Bronchial epithelial cell (primary cell): ENCODE data around the gene NOP14. TPM values are rescaled to one million over a fixed set of nuclear protein-coding genes. Genes with fewer than 3 reads are reported as not detected.
"Not testable (repeated sequence)": the region's sequence is repeated elsewhere in the genome, so short reads cannot be mapped to it uniquely, and the experiment has no call there.

Experiments used
- DNase-seq: peaks from one replicate; pipeline ENCODE4 v3.0.0-alpha.2; 2010; ENCODE audit warnings: low read depth
- FAIRE-seq: peaks from 2 replicates; lab custom pipeline; 2011; peaks lifted over from hg19 to GRCh38; lab: Jason Lieb, UNC
- H3K27me3 ChIP-seq: 2 replicates; pipeline ENCODE4 v1.5.1; 2011; ENCODE audit warnings: low read length; ENCODE audit not compliant: control insufficient read depth, insufficient read depth
- H3K36me3 ChIP-seq: 2 replicates; pipeline ENCODE4 v1.5.1; 2011; ENCODE audit warnings: low read length; ENCODE audit not compliant: control insufficient read depth, insufficient read depth
- H3K4me3 ChIP-seq: 2 replicates; pipeline ENCODE4 v1.5.1; 2011; ENCODE audit warnings: mild to moderate bottlenecking, low read depth, low read length, control low read depth
- CTCF ChIP-seq: IDR thresholded peaks from 2 replicates; pipeline ENCODE4 v1.5.1; 2011; ENCODE audit warnings: mild to moderate bottlenecking, moderate library complexity, low read length, control low read depth, inconsistent platforms; ENCODE audit not compliant: insufficient read depth, severe bottlenecking
- total RNA-seq: library from RNA; depleted of rRNA; stranded (reverse); fragments of >200 nt; gene quantifications from 2 replicates; pipeline ENCODE4 v1.2.1, GENCODE V29; 2014

Gene NOP14
- total RNA-seq, 1 donor from 2014 or later, result 31.1 TPM

- peaks cover 54% of the 10 kb centered on the region for H3K36me3 ChIP-seq
Measured at GRCh38 chr4:2950221-2950989, 12.8 kb downstream of the NOP14 start.

GRCh38 chr4:2949782-2950125 lies 13.5 kb downstream of the NOP14 start:
- H3K36me3 ChIP-seq, result peaks cover 58% of the 10 kb centered on the region
- FAIRE-seq (no peak), DNase-seq (no peak)
- H3K4me3 ChIP-seq, result no peak overlapping the region
- no peaks in the 10 kb centered on the region for H3K27me3 ChIP-seq
- no peak for TF ChIP-seq CTCF

More at GRCh38 chr4:2950221-2950989, 12.8 kb downstream of the NOP14 start:
- no peak for TF ChIP-seq CTCF
- H3K4me3 ChIP-seq, result no peak overlapping the region
- H3K27me3 ChIP-seq, result no peaks in the 10 kb centered on the region
- FAIRE-seq (no peak), DNase-seq (no peak)

- FAIRE-seq, result no peak
- TF ChIP-seq CTCF, result peak; percentile 78
- peaks cover 55% of the 10 kb centered on the region for H3K36me3 ChIP-seq
- DNase-seq, result peak; percentile 40
- H3K4me3 ChIP-seq, result no peak overlapping the region
- H3K27me3 ChIP-seq, result no peaks in the 10 kb centered on the region
Measured at GRCh38 chr4:2948895-2949781, 14.1 kb downstream of the NOP14 start.

GRCh38 chr4:2947926-2948325 lies 15.3 kb downstream of the NOP14 start:
- no peak for TF ChIP-seq CTCF
- Histone ChIP-seq H3K36me3 (peaks cover 53% of the 10 kb centered on the region), H3K4me3 (no peak overlapping the region), H3K27me3 (no peaks in the 10 kb centered on the region)
- FAIRE-seq (peak; percentile 60), DNase-seq (no peak)

DNA sequence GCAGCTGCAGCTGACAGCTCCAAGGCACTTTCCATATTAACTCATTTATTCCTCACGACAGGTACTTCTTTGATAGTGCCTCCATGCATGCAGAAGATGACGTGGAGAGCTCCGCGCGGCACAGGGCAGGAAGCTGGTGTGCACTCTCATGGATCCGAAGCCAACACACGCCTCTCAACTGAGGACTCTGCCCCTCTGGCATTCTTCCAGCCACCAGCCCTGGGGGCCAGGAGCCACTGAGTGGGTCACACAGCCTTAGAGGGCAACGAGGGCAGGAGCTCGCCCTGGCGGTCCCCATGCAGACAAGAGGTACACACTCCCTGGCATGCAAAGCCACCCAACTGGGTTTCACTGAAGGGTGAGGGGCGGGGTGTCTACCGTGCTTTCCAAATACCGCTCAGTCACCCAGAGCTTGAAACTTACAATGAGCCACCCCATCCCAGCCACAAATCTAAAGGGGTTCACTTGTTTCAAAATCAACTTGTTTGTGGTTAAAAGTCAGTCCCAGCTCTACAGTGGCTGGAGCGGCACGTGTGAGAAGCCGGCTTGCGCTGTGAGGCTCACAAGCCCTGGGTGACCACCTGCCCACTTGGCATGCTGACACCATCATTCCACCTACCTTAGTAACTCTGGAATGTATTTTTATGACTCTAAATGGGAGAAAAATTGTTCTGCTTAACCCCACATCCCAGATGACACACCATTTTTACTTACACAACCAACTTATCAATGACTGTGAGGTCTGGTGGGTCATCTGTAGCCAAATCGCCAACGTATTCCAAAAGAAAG lies 16.2 kb downstream of the NOP14 start:
- FAIRE-seq (peak; percentile 62), DNase-seq (no peak)
- TF ChIP-seq CTCF, result no peak
- Histone ChIP-seq H3K36me3 (peaks cover 55% of the 10 kb centered on the region), H3K27me3 (no peaks in the 10 kb centered on the region), H3K4me3 (no peak overlapping the region)

- H3K27me3 ChIP-seq, DNase-seq, H3K4me3 ChIP-seq, FAIRE-seq: not testable (repeated sequence)
- peaks cover 56% of the 10 kb centered on the region for H3K36me3 ChIP-seq
Measured at GRCh38 chr4:2945619-2946604, 17.3 kb downstream of the NOP14 start.
